ENCODE data around the gene HRNR.
"Not testable (repeated sequence)": the region's sequence is repeated elsewhere in the genome, so short reads cannot be mapped to it uniquely, and the experiment has no call there.

Gene HRNR

GRCh38 chr1:152224093-152224492 lies at the start of gene HRNR:
Gene HRNR, minus strand, starts transcription at chr1:152224193. Its CDS starts 940 bp downstream, at chr1:152223253.
- no peak for DNase-seq

- not testable (repeated sequence) for DNase-seq
These were observed 32.4 kb upstream of the HRNR start for GRCh38 chr1:152256394-152256793.

DNA sequence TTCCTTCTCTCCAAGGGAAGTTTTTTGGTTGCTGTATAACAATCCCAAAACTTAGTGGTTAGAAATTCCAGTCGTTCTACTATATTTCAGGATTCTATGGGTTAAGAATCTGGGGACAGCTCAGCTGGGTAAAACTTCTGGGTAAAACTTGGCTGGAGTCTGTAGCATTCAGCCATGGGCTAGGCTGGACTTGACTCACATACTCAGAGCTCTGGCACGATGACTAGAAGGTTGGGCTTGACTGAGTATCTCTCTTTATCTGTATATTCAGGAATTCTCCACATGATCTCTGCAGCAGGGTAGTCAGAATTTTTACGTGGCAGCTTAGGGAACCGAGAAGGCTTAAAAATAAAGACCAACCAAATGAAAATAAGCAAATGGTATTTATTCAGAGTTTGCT lies 28.2 kb upstream of the HRNR start:
- DNase-seq, result no peak

GRCh38 chr1:152251391-152251790 lies 27.4 kb upstream of the HRNR start:
- no peak for DNase-seq

DNA sequence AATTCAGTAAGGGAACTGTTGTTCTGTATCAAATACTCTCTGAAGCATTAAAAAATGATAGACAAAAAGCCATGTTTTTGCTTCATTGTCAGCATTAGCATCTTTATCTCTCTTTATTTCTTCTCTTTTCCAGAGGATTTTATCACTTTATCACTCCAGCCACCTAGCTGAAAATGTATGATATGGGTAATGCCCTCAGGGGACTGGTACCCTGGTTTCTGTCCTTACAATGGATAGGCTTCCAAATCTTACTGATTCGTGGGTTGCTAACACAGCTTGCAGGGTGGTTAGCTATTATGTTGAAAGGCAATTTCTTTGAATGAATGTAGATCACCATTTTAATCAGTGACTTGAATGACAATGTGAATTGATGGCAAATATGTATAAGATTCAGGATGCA lies 23.3 kb upstream of the HRNR start:
- no peak for DNase-seq

DNA sequence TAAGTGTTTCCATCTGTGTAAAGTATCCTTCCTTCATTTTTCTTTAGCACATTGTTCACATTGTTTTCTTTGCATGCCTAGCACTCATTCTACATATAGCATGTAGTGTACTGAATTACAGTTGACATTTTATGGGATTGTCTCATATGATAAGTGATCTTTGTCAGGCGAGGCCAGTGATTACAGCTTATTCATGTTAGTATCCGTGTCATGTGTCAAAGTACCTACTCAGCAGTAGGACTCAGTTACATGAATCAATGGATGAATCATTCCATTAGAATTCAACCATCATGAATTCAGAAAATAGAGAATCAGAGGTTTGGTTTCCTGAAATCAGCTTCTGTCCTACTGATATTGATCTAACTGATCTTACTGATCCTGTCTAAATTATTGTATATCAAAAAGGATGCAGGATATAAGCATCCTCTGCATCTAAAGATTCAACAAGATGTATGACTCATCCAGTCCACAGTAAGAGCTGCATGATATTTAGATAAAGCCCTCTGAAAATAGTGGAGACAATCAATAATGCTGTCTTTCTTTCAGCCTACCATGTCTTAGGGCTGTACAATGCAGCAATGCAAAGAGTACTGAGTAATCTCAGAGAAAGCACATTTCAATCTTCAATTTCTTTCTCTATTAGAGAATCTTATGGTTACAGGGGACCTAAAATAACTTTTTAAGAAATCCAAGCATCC lies 20.7 kb upstream of the HRNR start:
- no peak for DNase-seq

DNA sequence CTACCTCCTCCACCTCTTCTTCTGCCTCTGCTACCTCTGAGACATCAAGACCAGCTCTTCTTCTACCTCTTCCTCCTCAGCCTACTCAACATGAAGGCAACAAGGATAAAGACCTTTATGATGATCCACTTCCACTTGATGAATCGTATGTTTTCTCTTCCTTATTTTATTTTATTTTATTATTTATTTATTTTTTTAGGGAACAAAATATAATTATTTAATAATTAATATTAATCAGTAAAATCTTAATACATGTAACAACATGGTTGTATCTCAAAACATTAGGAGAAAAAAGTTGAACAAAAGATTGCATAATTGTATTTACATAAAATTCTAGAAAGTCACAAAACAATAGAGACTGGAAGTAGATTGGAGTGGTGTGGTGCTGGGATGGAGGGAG lies 13.1 kb upstream of the HRNR start:
- DNase-seq, result no peak

DNA sequence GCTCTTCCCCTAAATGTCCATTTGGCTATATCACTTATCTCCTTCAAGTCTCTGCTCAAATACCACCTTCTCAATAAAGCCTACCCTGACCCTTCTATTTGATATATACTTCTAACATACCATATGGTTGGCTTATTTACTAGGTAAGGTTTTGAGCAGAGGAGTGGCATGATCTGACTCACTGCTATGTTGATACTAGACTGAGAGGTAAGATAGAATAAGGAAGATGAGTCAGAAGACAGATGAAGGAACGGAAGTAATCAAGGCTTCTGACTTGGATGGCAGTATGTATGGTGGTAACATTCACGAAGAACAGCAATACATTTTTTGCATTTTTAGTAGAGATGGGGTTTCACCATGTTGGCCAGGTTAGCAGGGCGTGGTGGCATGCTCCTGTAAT lies 4.8 kb upstream of the HRNR start:
- no peak for DNase-seq

DNA sequence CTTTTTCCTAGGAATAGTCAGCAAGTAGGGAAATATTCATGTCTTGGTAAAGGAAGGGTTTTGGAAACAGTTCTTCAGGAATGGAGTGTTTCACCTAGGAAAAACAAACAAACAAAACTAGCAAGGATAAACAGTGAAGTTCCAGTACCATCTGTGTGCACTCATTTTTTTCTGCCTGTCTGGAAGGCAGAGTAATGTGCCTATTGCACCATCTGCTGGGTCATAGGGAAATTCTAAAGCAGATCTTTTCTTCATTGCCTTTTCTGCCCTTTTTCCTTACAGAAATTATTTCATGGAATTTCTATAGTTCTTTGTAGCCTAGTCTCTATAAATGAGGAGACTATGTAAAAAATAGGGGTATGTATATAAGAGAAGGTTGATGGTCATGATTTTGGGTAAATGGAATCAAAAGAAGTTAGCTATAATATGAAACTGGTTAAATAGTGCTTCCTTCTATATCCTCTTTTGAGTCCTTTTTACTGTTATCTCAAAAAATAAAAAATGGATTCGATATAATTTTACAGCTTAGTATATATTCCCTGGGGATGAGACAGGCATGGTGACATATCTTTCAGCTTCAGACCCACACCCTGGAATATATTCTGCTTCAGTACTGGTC lies 3.4 kb upstream of the HRNR start:
- DNase-seq, result no peak

DNA sequence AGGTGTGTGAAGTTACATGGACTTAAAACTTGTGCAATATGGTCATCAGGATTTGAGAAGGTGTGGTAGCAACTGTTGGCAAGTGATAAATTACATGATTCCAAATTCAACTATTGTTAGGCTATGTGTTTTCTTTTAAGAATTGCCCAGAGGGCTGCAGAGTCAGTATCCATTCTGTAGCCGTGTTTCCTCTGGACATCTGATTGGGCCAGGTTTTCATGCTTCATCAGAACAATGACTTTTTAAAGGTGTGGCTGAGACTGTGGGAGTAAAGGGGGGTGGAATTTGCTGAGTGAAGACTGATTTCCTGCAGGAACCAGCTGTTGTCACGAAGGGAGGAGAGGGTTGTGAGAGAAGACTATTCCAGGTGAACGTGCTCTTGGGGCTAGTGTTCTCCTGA lies 1.7 kb upstream of the HRNR start:
- no peak for DNase-seq

DNA sequence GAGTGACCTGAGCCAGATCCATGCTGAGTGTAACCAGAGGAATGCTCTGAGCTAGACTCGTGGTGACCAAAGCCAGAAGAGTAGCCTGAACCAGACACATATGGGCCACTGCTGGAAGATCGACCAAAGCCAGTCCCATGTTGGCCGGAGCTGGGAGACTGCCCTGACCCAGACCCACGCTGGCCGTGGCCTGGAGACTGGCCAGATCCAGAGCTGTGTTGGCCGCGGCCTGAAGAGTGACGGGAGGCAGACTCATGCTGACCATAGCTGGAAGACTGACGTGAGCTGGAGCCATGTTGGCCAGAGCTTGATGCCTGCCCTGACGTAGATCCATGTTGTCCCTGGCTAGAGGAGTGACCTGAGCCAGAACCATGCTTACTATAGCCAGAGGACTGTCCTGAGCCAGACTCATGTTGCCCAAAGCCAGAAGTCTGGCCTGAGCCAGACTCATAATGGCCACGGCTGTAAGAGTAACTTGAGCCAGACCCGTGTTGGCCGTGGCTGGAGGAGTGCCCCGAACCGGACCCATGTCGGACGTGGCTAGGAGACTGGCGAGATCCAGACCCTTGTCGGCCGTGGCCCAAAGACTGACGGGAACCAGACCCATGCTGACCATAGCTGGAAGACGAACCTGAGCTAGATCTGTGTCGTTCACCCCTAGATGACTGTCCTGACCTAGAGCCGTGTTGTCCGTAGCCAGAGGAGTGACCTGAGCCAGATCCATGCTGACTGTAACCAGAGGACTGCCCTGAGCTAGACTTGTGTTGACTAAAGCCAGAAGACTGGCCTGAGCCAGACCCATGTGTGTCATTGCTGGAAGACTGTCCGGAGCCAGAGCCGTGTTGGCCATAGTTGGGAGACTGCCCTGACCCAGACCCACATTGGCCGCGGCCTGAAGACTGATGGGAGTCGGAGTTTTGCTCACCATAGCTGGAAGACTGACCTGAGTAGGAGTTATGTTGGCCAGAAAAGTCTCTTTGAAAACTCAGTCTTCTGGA lies 3.5 kb downstream of the HRNR start:
- no peak for DNase-seq

DNA sequence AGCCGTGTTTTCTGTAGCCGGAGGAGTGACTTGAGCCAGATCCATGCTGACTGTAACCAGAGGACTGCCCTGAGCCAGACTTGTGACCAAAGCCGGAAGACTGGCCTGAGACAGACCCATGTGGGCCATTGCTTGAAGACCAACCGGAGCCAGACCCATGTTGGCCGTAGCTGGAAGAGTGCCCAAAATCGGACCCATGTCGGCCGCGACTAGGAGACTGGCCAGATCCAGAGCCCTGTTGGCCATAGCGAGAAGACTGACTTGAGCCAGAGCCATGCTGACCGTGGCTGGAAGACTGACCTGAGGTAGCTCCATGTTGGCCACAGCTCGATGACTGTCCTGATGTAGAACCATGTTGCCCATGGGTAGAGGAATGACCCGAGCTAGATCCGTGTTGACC lies 4.6 kb downstream of the HRNR start:
- not testable (repeated sequence) for DNase-seq

- no peak for DNase-seq
These were observed 5.1 kb downstream of the HRNR start for GRCh38 chr1:152218762-152219436.

DNA sequence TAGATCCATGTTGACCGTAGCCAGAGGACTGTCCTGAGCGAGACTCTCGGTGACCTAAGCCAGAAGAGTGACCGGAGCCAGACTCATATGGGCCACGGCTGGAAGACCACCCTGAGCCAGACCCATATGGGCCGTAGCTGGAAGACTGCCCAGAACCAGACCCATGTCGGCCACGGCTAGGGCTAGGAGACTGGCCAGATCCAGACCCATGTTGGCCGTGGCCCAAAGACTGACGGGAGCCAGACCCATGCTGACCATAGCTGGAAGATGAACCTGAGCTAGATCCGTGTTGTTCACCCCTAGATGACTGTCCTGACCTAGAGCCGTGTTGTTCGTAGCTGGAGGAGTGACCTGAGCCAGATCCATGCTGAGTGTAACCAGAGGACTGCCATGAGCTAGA lies 8.4 kb downstream of the HRNR start:
- not testable (repeated sequence) for DNase-seq

DNA sequence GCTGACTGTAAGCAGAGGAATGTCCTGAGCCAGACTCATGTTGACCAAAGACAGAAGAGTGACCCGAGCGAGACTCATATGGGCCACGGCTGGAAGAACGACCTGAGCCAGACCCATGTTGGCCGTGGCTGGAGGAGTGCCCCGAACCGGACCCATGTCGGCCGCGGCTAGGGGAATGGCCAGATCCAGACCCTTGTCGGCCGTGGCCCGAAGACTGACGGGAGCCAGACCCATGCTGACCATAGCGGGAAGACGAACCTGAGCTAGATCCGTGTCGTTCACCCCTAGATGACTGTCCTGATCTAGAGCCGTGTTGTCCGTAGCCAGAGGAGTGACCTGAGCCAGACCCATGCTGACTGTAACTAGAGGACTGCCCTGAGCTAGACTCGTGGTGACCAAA lies 9.1 kb downstream of the HRNR start:
- not testable (repeated sequence) for DNase-seq

DNA sequence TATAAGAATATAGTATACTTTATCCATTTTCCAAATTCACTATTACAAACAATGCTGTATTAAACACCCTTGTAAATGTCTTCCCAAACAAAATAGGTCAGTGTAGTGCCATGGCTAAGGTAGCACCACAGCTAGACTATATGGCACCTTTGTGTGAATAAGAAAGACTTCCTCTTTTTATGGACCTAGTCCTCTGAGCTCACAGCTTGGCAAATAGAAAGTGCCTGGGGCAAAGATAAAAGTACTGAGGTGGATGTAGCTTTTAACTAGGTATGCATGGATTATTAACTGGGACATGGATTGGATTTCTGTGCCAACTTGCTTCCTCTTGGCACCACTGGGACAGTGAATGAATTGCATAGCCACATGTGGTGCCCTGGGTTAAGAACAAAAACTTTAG lies 25.0 kb downstream of the HRNR start:
- DNase-seq, result no peak

DNA sequence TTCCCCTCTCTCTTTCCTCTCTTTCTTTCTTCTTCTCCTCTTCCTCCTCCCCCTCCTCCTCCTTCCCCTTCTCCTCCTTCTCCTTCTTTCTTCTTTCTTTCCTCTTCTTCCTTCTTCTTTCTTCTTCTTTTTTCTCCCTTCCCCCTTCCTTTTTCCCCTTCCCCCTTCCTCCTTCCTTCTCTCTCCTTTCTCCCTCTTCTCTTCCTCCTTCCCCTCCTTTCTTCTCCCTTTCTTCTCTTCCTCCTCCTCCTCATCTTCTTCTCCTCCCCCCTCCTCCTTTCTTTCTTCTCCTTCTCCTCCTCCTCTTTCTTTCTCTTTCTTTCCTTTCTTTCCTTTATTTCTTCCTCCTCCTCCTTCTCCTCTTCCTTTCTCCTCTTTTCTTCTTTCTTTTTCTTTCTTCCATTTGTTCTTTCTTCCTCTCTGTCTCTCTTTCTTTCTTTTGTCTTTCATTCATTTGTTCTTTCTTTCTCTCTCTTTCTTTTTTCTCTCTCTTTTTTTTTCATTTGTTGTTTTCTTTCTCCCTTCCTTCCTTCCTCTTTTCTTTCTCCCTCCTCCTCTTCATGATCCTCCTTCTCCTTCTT lies 26.5 kb downstream of the HRNR start:
- no peak for DNase-seq

DNA sequence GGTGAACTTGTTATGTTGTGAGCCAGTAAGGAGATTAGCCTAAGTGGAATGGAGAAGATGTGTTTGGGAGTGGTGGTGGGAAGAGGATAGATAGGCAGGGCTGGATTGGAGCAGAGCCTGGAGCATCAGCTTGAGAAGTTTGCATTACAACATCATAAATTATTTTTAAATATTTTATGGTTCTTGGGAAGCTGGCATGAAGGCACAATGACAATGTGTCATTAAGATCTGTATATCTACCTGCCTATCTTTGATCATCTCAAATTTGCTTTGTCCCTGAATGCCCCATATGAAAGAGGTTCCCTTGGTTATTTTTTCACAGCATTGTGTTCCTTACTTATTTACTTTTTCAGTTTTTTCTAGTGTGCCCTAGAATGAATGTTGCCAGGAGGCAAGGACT lies 32.3 kb downstream of the HRNR start:
- no peak for DNase-seq

GRCh38 chr1:152191260-152191659 lies 32.7 kb downstream of the HRNR start:
- DNase-seq, result no peak

DNA sequence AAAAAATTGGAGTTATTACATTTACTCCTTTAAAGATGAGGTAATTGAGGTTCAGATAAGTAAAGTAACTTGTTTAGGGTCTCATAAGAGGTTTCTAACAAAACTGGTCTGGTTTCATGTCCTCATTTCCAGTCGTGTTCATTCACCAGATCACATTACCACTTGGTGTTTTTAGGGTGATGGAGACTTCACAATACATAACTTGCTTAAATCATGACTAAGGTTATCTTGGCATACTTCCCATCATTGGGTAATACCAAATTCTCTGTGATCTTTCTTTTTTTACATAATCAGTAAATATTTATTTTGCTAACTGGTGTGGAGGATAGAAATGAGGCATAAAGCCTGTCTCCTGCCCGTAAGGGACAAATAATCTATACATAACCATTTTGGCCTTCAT lies 33.4 kb downstream of the HRNR start:
- DNase-seq, result no peak

- DNase-seq, result peak; percentile 56
These were observed 34.1 kb downstream of the HRNR start for GRCh38 chr1:152189657-152190442.
